ENCODE measurements around the gene CGNL1. TPM values are rescaled to one million over a fixed set of nuclear protein-coding genes. Genes with fewer than 3 reads are reported as not detected.

Gene CGNL1
- total RNA-seq, 4 donors from 2014 or later = 9.6 to 21.3 (median 13.1) TPM

- no peaks in the 10 kb centered on the region for H3K36me3 ChIP-seq
- TF ChIP-seq EP300 (IDR thresholded peaks at IDR 0.05) (no peak), POLR2AphosphoS5 (IDR thresholded peaks at IDR 0.05) (no peak), POLR2A (IDR thresholded peaks at IDR 0.05; ENCODE audit: low read depth) (no peak), CTCF (IDR thresholded peaks at IDR 0.05) (no peak)
- H3K27ac ChIP-seq (replicated peaks in 1 of 4) = no peak overlapping the region
- DNase-seq (ENCODE audit: extremely low spot score) = no peak
- no peak overlapping the region for H3K4me3 ChIP-seq
- intact Hi-C loops (cut with DNase I) = no loop called here
- H3K4me1 ChIP-seq = peaks cover 9 to 18% (median 10%) of the 10 kb centered on the region in 4 donors
- H3K9me3 ChIP-seq = peaks cover 0 to 13% (median 12%) of the 10 kb centered on the region in 4 donors
- WGBS = 67% methylated on average over 6 of the region's 6 CpGs
- no peaks in the 10 kb centered on the region for H3K27me3 ChIP-seq
These were observed 210.5 kb downstream of the CGNL1 start for GRCh38 chr15:57586661-57587424.

- intact Hi-C loops (cut with DNase I) = no loop called here
- Histone ChIP-seq H3K4me1 (peaks cover 15 to 30% (median 22%) of the 10 kb centered on the region in 4 donors), H3K27ac (replicated peaks in 1 of 4) (no peak overlapping the region), H3K36me3 (no peaks in the 10 kb centered on the region), H3K27me3 (no peaks in the 10 kb centered on the region), H3K4me3 (no peak overlapping the region), H3K9me3 (no peaks in the 10 kb centered on the region)
- TF ChIP-seq EP300 (IDR thresholded peaks at IDR 0.05) (no peak), CTCF (IDR thresholded peaks at IDR 0.05) (no peak), POLR2A (IDR thresholded peaks at IDR 0.05; ENCODE audit: low read depth) (no peak), POLR2AphosphoS5 (IDR thresholded peaks at IDR 0.05) (no peak)
- DNase-seq (ENCODE audit: extremely low spot score) = no peak
- WGBS = 86% methylated on average over 1 of the region's 1 CpG
These were observed 213.0 kb downstream of the CGNL1 start for GRCh38 chr15:57589281-57589680.

- WGBS = 75% methylated on average over 2 of the region's 2 CpGs
- Histone ChIP-seq H3K27me3 (no peaks in the 10 kb centered on the region), H3K36me3 (no peaks in the 10 kb centered on the region), H3K27ac (replicated peaks in 1 of 4) (no peak overlapping the region), H3K4me3 (no peak overlapping the region), H3K4me1 (peaks cover 18 to 34% (median 26%) of the 10 kb centered on the region in 4 donors), H3K9me3 (no peaks in the 10 kb centered on the region)
- TF ChIP-seq EP300 (IDR thresholded peaks at IDR 0.05) (no peak), POLR2AphosphoS5 (IDR thresholded peaks at IDR 0.05) (no peak), CTCF (IDR thresholded peaks at IDR 0.05) (no peak), POLR2A (IDR thresholded peaks at IDR 0.05; ENCODE audit: low read depth) (no peak)
- no peak for DNase-seq (ENCODE audit: extremely low spot score)
- intact Hi-C loops (cut with DNase I) = no loop called here
These were observed 213.4 kb downstream of the CGNL1 start for GRCh38 chr15:57589754-57590153.

- peaks cover 21 to 50% (median 41%) of the 10 kb centered on the region in 4 donors for H3K4me1 ChIP-seq
- 44% methylated on average over 10 of the region's 18 CpGs for WGBS
- intact Hi-C loops (cut with DNase I) = no loop called here
- TF ChIP-seq POLR2AphosphoS5 (IDR thresholded peaks at IDR 0.05) = no peak
- no peak for TF ChIP-seq EP300 (IDR thresholded peaks at IDR 0.05)
- no peak for TF ChIP-seq CTCF (IDR thresholded peaks at IDR 0.05)
- TF ChIP-seq POLR2A (IDR thresholded peaks at IDR 0.05; ENCODE audit: low read depth) = no peak
- no peak for DNase-seq (ENCODE audit: extremely low spot score)
- no peaks in the 10 kb centered on the region for H3K27me3 ChIP-seq
- H3K4me3 ChIP-seq = peak overlapping the region; percentile 73 to 89 (median 80)
- H3K9me3 ChIP-seq = no peaks in the 10 kb centered on the region
- H3K27ac ChIP-seq (replicated peaks in 1 of 4) = peak overlapping the region; percentile 90 to 96 (median 92)
- H3K36me3 ChIP-seq = no peaks in the 10 kb centered on the region
These were observed 215.0 kb downstream of the CGNL1 start for GRCh38 chr15:57591237-57591821.

Measured in esophagus muscularis mucosa (tissue), 4 donors.